ENCODE data around the gene GAREM1.

DNA sequence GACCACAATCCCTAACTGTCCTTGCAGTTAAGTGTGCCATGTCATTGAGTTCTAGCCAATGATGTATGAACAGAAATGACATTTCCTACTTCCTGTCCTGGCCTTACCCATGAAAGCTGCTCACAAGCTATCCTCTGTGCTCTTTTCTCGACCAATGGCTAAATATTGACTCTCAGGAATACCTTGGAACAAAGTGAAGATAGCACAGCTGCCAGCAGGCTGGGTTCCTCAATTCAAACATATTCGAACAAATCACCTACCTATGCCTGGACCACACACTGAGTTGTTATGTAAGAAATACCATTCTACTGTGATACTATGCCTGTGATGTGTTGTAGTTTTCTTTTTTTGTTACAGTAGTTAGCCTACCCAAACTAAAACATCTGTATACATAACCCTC is 65.1 kb downstream of the GAREM1 start:
- TF ChIP-seq, protein P1, sequence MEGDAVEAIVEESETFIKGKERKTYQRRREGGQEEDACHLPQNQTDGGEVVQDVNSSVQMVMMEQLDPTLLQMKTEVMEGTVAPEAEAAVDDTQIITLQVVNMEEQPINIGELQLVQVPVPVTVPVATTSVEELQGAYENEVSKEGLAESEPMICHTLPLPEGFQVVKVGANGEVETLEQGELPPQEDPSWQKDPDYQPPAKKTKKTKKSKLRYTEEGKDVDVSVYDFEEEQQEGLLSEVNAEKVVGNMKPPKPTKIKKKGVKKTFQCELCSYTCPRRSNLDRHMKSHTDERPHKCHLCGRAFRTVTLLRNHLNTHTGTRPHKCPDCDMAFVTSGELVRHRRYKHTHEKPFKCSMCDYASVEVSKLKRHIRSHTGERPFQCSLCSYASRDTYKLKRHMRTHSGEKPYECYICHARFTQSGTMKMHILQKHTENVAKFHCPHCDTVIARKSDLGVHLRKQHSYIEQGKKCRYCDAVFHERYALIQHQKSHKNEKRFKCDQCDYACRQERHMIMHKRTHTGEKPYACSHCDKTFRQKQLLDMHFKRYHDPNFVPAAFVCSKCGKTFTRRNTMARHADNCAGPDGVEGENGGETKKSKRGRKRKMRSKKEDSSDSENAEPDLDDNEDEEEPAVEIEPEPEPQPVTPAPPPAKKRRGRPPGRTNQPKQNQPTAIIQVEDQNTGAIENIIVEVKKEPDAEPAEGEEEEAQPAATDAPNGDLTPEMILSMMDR (IDR thresholded peaks at IDR 0.05; ENCODE audit: insufficient read depth, low read depth, low read length): no peak
- TF ChIP-seq EZH2 (IDR thresholded peaks at IDR 0.05; ENCODE audit: insufficient read depth, low read length): no peak

Measured in astrocyte (in vitro differentiated cells and primary cell).